Measurements from ENCODE around the gene RIPOR3.
"Not testable (repeated sequence)": the region's sequence is repeated elsewhere in the genome, so short reads cannot be mapped to it uniquely, and the experiment has no call there.

Gene RIPOR3

GRCh38 chr20:50575865-50576720 is 115.2 kb downstream of the RIPOR3 start:
- Histone ChIP-seq H3K4me1 (ENCODE audit: control insufficient read depth, insufficient read depth, low read length, unreplicated experiment) (peaks cover 24% of the 10 kb centered on the region), H3K27ac (ENCODE audit: low read depth, low read length) (no peak overlapping the region), H3K36me3 (ENCODE audit: insufficient read depth, low read length) (peaks cover 42% of the 10 kb centered on the region), H2AFZ (ENCODE audit: low read length, unreplicated experiment) (no peak overlapping the region), H3K79me2 (ENCODE audit: control insufficient read depth, insufficient read depth, low read length, unreplicated experiment) (peaks cover 33% of the 10 kb centered on the region), H3K27me3 (ENCODE audit: insufficient read depth, low read length) (no peaks in the 10 kb centered on the region), H3K4me3 (ENCODE audit: low read depth, low read length) (no peak overlapping the region)

GRCh38 chr20:50574586-50574985 is 116.8 kb downstream of the RIPOR3 start:
- H3K36me3 ChIP-seq (ENCODE audit: insufficient read depth, low read length): peaks cover 31% of the 10 kb centered on the region
- H3K4me1 ChIP-seq (ENCODE audit: control insufficient read depth, insufficient read depth, low read length, unreplicated experiment): peaks cover 26% of the 10 kb centered on the region
- no peak overlapping the region for H3K4me3 ChIP-seq (ENCODE audit: low read depth, low read length)
- no peaks in the 10 kb centered on the region for H3K27me3 ChIP-seq (ENCODE audit: insufficient read depth, low read length)
- H3K27ac ChIP-seq (ENCODE audit: low read depth, low read length): no peak overlapping the region
- peaks cover 46% of the 10 kb centered on the region for H3K79me2 ChIP-seq (ENCODE audit: control insufficient read depth, insufficient read depth, low read length, unreplicated experiment)
- H2AFZ ChIP-seq (ENCODE audit: low read length, unreplicated experiment): no peak overlapping the region

DNA sequence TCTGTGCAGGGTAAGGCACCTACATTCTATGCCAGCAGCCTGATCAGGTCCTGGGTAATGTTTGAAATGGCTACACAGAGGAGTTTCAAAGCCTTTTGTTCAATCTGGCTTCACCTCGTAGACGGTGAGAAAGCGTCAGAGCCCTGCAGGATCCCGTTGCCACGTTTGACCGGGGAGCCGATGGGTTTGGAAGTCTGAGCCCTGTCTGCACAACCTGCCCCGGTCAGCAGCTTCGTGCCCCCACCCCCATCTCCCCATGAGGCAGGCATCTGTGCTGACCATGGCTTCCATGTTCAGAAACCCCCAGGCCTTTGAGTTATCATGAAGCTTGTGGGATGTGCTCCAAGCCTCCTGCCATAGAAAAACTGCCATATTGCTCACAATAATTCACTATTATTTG is 117.2 kb downstream of the RIPOR3 start:
- peaks cover 28% of the 10 kb centered on the region for H3K4me1 ChIP-seq (ENCODE audit: control insufficient read depth, insufficient read depth, low read length, unreplicated experiment)

GRCh38 chr20:50572938-50573777 is 118.2 kb downstream of the RIPOR3 start:
- Histone ChIP-seq H3K27ac (ENCODE audit: low read depth, low read length) (peak overlapping the region; percentile 68), H3K4me3 (ENCODE audit: low read depth, low read length) (peak overlapping the region; percentile 15; the same call in 1 of the 2 replicates), H2AFZ (ENCODE audit: low read length, unreplicated experiment) (no peak overlapping the region), H3K36me3 (ENCODE audit: insufficient read depth, low read length) (peaks cover 19% of the 10 kb centered on the region; the same call in 1 of the 2 replicates), H3K4me1 (ENCODE audit: control insufficient read depth, insufficient read depth, low read length, unreplicated experiment) (peaks cover 28% of the 10 kb centered on the region), H3K79me2 (ENCODE audit: control insufficient read depth, insufficient read depth, low read length, unreplicated experiment) (peaks cover 54% of the 10 kb centered on the region), H3K27me3 (ENCODE audit: insufficient read depth, low read length) (no peaks in the 10 kb centered on the region)

More for the DNA sequence above, 117.2 kb downstream of the RIPOR3 start:
- Histone ChIP-seq H3K79me2 (ENCODE audit: control insufficient read depth, insufficient read depth, low read length, unreplicated experiment) (peaks cover 49% of the 10 kb centered on the region), H3K4me3 (ENCODE audit: low read depth, low read length) (no peak overlapping the region), H3K27me3 (ENCODE audit: insufficient read depth, low read length) (no peaks in the 10 kb centered on the region), H2AFZ (ENCODE audit: low read length, unreplicated experiment) (no peak overlapping the region), H3K36me3 (ENCODE audit: insufficient read depth, low read length) (peaks cover 26% of the 10 kb centered on the region; the same call in 1 of the 2 replicates), H3K27ac (ENCODE audit: low read depth, low read length) (no peak overlapping the region; the same call in 1 of the 2 replicates)

- Histone ChIP-seq H3K27me3 (ENCODE audit: insufficient read depth, low read length) (no peaks in the 10 kb centered on the region), H3K4me3 (ENCODE audit: low read depth, low read length) (no peak overlapping the region), H3K36me3 (ENCODE audit: insufficient read depth, low read length) (peaks cover 17% of the 10 kb centered on the region; the same call in 1 of the 2 replicates), H2AFZ (ENCODE audit: low read length, unreplicated experiment) (no peak overlapping the region), H3K4me1 (ENCODE audit: control insufficient read depth, insufficient read depth, low read length, unreplicated experiment) (peaks cover 28% of the 10 kb centered on the region), H3K27ac (ENCODE audit: low read depth, low read length) (no peak overlapping the region), H3K79me2 (ENCODE audit: control insufficient read depth, insufficient read depth, low read length, unreplicated experiment) (peaks cover 65% of the 10 kb centered on the region)
Measured at GRCh38 chr20:50571466-50571865, 119.9 kb downstream of the RIPOR3 start.

DNA sequence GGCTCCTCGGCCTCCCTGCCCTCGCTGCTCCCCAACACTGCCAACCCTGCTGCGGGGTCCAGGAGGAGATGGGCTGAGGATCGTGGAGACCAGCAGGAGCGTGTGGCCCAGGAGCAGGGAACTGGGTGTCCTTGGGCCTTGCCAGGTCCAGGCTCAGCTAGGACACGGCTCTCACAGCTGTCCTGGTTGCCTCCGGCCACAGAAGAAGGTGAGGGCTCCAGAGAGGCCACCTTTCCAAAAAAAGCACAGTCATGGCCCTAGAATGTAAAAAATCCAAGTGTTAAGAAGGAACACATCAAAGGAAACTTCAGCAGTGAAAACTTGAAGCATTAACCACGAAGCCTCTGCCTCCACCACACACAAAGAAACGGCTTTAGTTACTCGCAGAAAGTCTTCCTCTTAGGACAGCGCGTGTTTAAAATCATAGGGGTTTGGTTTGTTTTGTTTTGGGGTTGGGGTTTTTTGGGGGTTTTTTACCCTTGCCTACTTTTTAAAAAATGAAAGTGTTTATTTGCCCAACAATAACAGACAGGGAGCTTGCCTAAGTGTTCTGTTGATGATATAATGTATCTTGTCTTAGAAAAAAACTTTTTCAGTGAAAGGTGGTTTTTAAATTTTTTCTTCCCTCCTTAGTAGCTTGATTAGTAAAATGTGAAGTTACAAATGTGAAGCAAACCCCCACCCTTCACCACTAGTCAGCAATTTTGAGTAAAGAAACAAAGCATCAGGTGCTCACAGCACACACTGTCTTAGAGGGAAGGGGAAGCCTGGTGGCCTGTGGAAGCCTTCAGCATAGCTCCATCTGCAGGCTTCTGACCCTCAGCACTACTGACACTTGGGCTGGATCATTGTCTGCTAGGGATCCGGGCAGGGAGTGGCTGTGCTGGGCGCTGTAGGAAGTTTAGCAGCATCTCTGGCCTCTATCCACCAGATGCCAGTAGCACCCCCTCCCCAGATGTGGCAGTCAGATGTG is 121.2 kb downstream of the RIPOR3 start:
- Histone ChIP-seq H3K36me3 (ENCODE audit: insufficient read depth, low read length) (peaks cover 20% of the 10 kb centered on the region; the same call in 1 of the 2 replicates), H3K4me1 (ENCODE audit: control insufficient read depth, insufficient read depth, low read length, unreplicated experiment) (peaks cover 28% of the 10 kb centered on the region), H2AFZ (ENCODE audit: low read length, unreplicated experiment) (no peak overlapping the region), H3K27ac (ENCODE audit: low read depth, low read length) (peak overlapping the region; percentile 24; the same call in 1 of the 2 replicates), H3K4me3 (ENCODE audit: low read depth, low read length) (no peak overlapping the region), H3K79me2 (ENCODE audit: control insufficient read depth, insufficient read depth, low read length, unreplicated experiment) (peaks cover 71% of the 10 kb centered on the region), H3K27me3 (ENCODE audit: insufficient read depth, low read length) (no peaks in the 10 kb centered on the region)

GRCh38 chr20:50569487-50569863 is 121.9 kb downstream of the RIPOR3 start:
- Histone ChIP-seq H3K4me1 (ENCODE audit: control insufficient read depth, insufficient read depth, low read length, unreplicated experiment) (peaks cover 28% of the 10 kb centered on the region), H3K79me2 (ENCODE audit: control insufficient read depth, insufficient read depth, low read length, unreplicated experiment) (peaks cover 72% of the 10 kb centered on the region), H3K36me3 (ENCODE audit: insufficient read depth, low read length) (peaks cover 20% of the 10 kb centered on the region; the same call in 1 of the 2 replicates)
- H3K27ac ChIP-seq (ENCODE audit: low read depth, low read length); H3K4me3 ChIP-seq (ENCODE audit: low read depth, low read length); H3K27me3 ChIP-seq (ENCODE audit: insufficient read depth, low read length); H2AFZ ChIP-seq (ENCODE audit: low read length, unreplicated experiment): not testable (repeated sequence)

DNA sequence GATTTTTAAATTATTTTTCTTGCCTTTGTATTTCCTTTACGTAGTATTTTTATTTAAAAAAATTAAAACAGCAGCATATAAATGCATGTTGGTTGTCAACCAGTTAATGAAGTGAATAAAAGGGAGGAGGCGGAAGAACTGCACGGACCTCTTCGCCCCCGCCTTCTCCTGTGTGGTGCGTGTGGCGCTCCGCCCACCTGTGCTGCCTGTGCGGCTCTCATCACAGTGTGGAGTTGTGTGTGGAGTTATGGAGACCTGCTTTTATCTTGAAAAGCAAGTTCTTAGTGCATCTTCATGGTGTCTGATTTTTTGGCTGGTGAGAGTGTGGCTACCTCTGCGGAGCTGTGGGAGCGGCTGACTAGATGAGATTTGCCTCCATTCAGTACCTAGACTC is 122.8 kb downstream of the RIPOR3 start:
- Histone ChIP-seq H3K4me1 (ENCODE audit: control insufficient read depth, insufficient read depth, low read length, unreplicated experiment) (peaks cover 24% of the 10 kb centered on the region), H3K27ac (ENCODE audit: low read depth, low read length) (no peak overlapping the region), H3K4me3 (ENCODE audit: low read depth, low read length) (no peak overlapping the region), H3K36me3 (ENCODE audit: insufficient read depth, low read length) (peaks cover 15% of the 10 kb centered on the region), H3K79me2 (ENCODE audit: control insufficient read depth, insufficient read depth, low read length, unreplicated experiment) (peaks cover 69% of the 10 kb centered on the region), H3K27me3 (ENCODE audit: insufficient read depth, low read length) (no peaks in the 10 kb centered on the region), H2AFZ (ENCODE audit: low read length, unreplicated experiment) (no peak overlapping the region)

DNA sequence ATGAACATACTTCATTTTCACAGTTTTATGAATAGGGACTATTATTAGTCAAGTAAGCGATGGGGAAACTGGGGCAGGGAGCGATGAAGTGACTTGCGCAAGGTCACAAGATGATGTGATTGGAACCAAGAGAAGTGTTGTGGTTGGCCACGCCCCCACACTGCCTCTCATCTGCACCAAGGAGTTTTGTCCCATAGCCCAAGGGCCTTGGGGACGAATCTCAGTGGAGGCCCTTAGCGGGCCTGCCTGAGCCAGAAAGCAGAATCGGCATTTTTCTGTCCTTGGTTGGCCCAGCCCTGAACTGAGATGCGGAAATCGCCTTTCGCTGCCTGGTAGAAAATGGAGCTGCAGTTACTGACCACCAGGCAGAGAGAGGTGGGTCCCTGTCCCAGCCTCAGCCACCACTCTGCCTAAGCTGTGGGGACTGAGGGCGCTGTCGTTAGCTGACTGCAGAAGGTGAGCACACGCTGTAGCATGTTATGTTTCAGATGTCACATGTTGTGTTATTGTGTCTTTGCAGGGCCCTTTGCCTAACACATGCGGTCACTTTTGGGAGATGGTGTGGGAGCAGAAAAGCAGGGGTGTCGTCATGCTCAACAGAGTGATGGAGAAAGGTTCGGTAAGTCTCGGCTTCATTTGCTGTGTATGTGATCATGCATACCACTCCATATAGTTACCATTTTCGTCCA is 123.3 kb downstream of the RIPOR3 start:
- Histone ChIP-seq H3K27me3 (ENCODE audit: insufficient read depth, low read length) (no peaks in the 10 kb centered on the region), H3K4me3 (ENCODE audit: low read depth, low read length) (no peak overlapping the region), H3K4me1 (ENCODE audit: control insufficient read depth, insufficient read depth, low read length, unreplicated experiment) (peaks cover 22% of the 10 kb centered on the region), H3K27ac (ENCODE audit: low read depth, low read length) (no peak overlapping the region), H3K36me3 (ENCODE audit: insufficient read depth, low read length) (peaks cover 19% of the 10 kb centered on the region), H2AFZ (ENCODE audit: low read length, unreplicated experiment) (no peak overlapping the region), H3K79me2 (ENCODE audit: control insufficient read depth, insufficient read depth, low read length, unreplicated experiment) (peaks cover 71% of the 10 kb centered on the region)

Measured in ACC112 (cell line).